Panc1 (cell line): Measurements from ENCODE around the gene N4BP2L2. TPM values are rescaled to one million over a fixed set of nuclear protein-coding genes. Genes with fewer than 3 reads are reported as not detected.

Experiments
- ATAC-seq: fragments of 200-7000 bp; cut with Tn5 transposase; 2 replicates; pipeline ENCODE4 v1.9.1; 2020; ENCODE audit warnings: mild to moderate bottlenecking, moderate library complexity
- BruUV-seq: library from RNA; stranded (reverse); fragments of 400-500 nt; replicated peaks from 2 replicates; lab custom pipeline; 2021; lab: Mats Ljungman, UMichigan
- CTCF ChIA-PET: fragments of 300-600 bp; sonication (Branson Sonifier 250); formaldehyde crosslinking; loops from one replicate; lab custom pipeline; 2022; ENCODE audit warnings: antibody characterized with exemption; lab: Charles Lee
- POLR2A ChIA-PET: fragments of 300-600 bp; sonication (Branson Sonifier 250); formaldehyde crosslinking; loops from one replicate; lab custom pipeline; 2022; ENCODE audit warnings: antibody characterized with exemption; lab: Charles Lee
- DNase-seq: peaks from one replicate; pipeline ENCODE4 v3.0.0-alpha.2; 2010; ENCODE audit warnings: low read depth, low spot score
- H3K27ac ChIP-seq: 2 replicates; pipeline ENCODE4 v1.5.1; 2011; ENCODE audit warnings: mild to moderate bottlenecking, low read length, inconsistent platforms
- H3K27me3 ChIP-seq: fragments of 200-500 bp; sonication (Bioruptor generic); 2 replicates; pipeline ENCODE4 v1.6.0; 2014; ENCODE audit warnings: low read length, inconsistent platforms; ENCODE audit not compliant: control insufficient read depth, insufficient read depth
- H3K36me3 ChIP-seq: fragments of 200-500 bp; sonication (Bioruptor generic); 2 replicates; pipeline ENCODE4 v1.5.1; 2014; ENCODE audit warnings: inconsistent platforms, mild to moderate bottlenecking, low read length, moderate library complexity; ENCODE audit not compliant: control insufficient read depth, insufficient read depth
- H3K4me1 ChIP-seq: 2 replicates; pipeline ENCODE4 v1.5.1; 2011; ENCODE audit warnings: inconsistent platforms, mild to moderate bottlenecking, low read length, moderate library complexity; ENCODE audit not compliant: control insufficient read depth, insufficient read depth
- H3K4me3 ChIP-seq, 2 experiments: 2 replicates each; pipeline ENCODE4 v1.5.1; 2011 to 2012; ENCODE audit warnings: low read depth in 2 of 2, low read length in 2 of 2, mild to moderate bottlenecking in 2 of 2, inconsistent platforms in 1 of 2, moderate library complexity in 1 of 2
- H3K9me3 ChIP-seq: fragments of 200-500 bp; sonication (Bioruptor generic); 2 replicates; pipeline ENCODE4 v1.5.1; 2014; ENCODE audit warnings: low read depth, mild to moderate bottlenecking, inconsistent platforms, low read length, moderate library complexity; ENCODE audit not compliant: control insufficient read depth, insufficient read depth
- CTCF ChIP-seq: fragments of 450-650 bp; IDR thresholded peaks from 2 replicates; pipeline ENCODE4 v1.5.1; 2017; ENCODE audit warnings: mild to moderate bottlenecking
- POLR2AphosphoS5 ChIP-seq: IDR thresholded peaks from 2 replicates; pipeline ENCODE4 v1.6.1; 2012; ENCODE audit warnings: mild to moderate bottlenecking, low read depth, low read length, moderate library complexity
- REST ChIP-seq, 2 experiments: IDR thresholded peaks; 2 replicates each; pipeline ENCODE4 v1.6.1; 2011 to 2012; ENCODE audit warnings: low read depth in 2 of 2, control low read depth in 1 of 2, low read length in 1 of 2, mild to moderate bottlenecking in 1 of 2, moderate library complexity in 1 of 2; ENCODE audit not compliant: insufficient read depth in 1 of 2
- SIN3A ChIP-seq: IDR thresholded peaks from 2 replicates; pipeline ENCODE4 v1.6.1; 2012; ENCODE audit warnings: low read depth, mild to moderate bottlenecking, low read length, moderate library complexity, borderline replicate concordance; ENCODE audit not compliant: insufficient read depth
- TCF7L2 ChIP-seq: IDR thresholded peaks from 2 replicates; pipeline ENCODE4 v1.6.1; 2011; ENCODE audit warnings: mild to moderate bottlenecking, low read depth, low read length, inconsistent platforms
- in situ Hi-C: cut with HindIII; loops from 2 replicates; pipeline ENCODE4 v1.10.0; 2016; ENCODE audit warnings: low sequenced_read_pairs, low pct_unique_long_range_greater_than_20kb
- intact Hi-C: fragments of 100-400 bp; cut with micrococcal nuclease; formaldehyde crosslinking; loops from one replicate; pipeline ENCODE4 v1.10.0; 2022; ENCODE audit not compliant: unreplicated experiment
- total RNA-seq: library from RNA; stranded (reverse); gene quantifications from one replicate; pipeline ENCODE4 v1.2.1, GENCODE V29; 2021; ENCODE audit not compliant: unreplicated experiment

Gene N4BP2L2
- total RNA-seq, 1 experiment from 2014 or later, result 43.8 TPM

- BruUV-seq, result no TSS peak
- TF ChIP-seq SIN3A, result no peak
- no peak for TF ChIP-seq POLR2AphosphoS5
- no peak for TF ChIP-seq TCF7L2
- Histone ChIP-seq H3K4me1 (no peaks in the 10 kb centered on the region), H3K9me3 (no peaks in the 10 kb centered on the region), H3K36me3 (peaks cover 5% of the 10 kb centered on the region), H3K4me3 (no peak overlapping the region), H3K27ac (no peak overlapping the region), H3K27me3 (no peaks in the 10 kb centered on the region)
- CTCF ChIA-PET, result no interaction called here
- POLR2A ChIA-PET, result interaction anchor here (0.6 to 0.7 kb wide), 3 partner anchors 58 to 619 kb away, joined by 3 to 8 read pairs (median 7); partner anchors contain the start of gene PDS5B
- intact Hi-C loops (no loop called here), in situ Hi-C loops (no loop called here)
- no peak for DNase-seq
- no peak for ATAC-seq
Observed at GRCh38 chr13:32528358-32528757, 10.2 kb downstream of the N4BP2L2 start.

GRCh38 chr13:32527151-32527550 lies 11.4 kb downstream of the N4BP2L2 start:
- Histone ChIP-seq H3K9me3 (no peaks in the 10 kb centered on the region), H3K4me3 (no peak overlapping the region), H3K4me1 (no peaks in the 10 kb centered on the region), H3K27me3 (no peaks in the 10 kb centered on the region), H3K36me3 (peaks cover 5% of the 10 kb centered on the region), H3K27ac (no peak overlapping the region)
- TF ChIP-seq POLR2AphosphoS5 (no peak), CTCF (no peak), REST (IDR thresholded peaks at IDR 0.05; ENCODE audit: insufficient read depth in 1 of 2, low read depth in 2 of 2, low read length in 1 of 2) (no peak), SIN3A (no peak)
- intact Hi-C loops (no loop called here), in situ Hi-C loops (no loop called here)
- DNase-seq, result no peak
- ATAC-seq, result no peak
- CTCF ChIA-PET, result interaction anchor here (0.6 kb wide), 1 partner anchor 11 kb away, joined by 6 read pairs; no protein-coding TSS in a partner anchor
- POLR2A ChIA-PET, result no interaction called here
- BruUV-seq, result no TSS peak

GRCh38 chr13:32525766-32526165 lies 12.8 kb downstream of the N4BP2L2 start:
- no peak for TF ChIP-seq TCF7L2
- TF ChIP-seq POLR2AphosphoS5, result no peak
- no peak for TF ChIP-seq REST (IDR thresholded peaks at IDR 0.05; ENCODE audit: insufficient read depth in 1 of 2, low read depth in 2 of 2, low read length in 1 of 2)
- TF ChIP-seq SIN3A, result no peak
- no peak for TF ChIP-seq CTCF
- in situ Hi-C loops, result no loop called here
- H3K27ac ChIP-seq, result no peak overlapping the region
- peaks cover 9% of the 10 kb centered on the region for H3K36me3 ChIP-seq
- POLR2A ChIA-PET, result no interaction called here
- DNase-seq (no peak), ATAC-seq (no peak)
- CTCF ChIA-PET, result interaction anchor here (0.6 kb wide), 1 partner anchor 48 kb away, joined by 4 read pairs; no protein-coding TSS in a partner anchor
- intact Hi-C loops, result no loop called here
- BruUV-seq, result no TSS peak
- H3K27me3 ChIP-seq, result no peaks in the 10 kb centered on the region
- no peak overlapping the region for H3K4me3 ChIP-seq
- H3K9me3 ChIP-seq, result no peaks in the 10 kb centered on the region
- no peaks in the 10 kb centered on the region for H3K4me1 ChIP-seq
